MM.1S (cell line): ENCODE measurements around the gene IQCC.

ENCODE experiments used
- EZH2 ChIP-seq: fragments of 300-600 bp; sonication (generic); optimal IDR thresholded peaks from 2 replicates; pipeline ENCODE3; 2017; ENCODE audit warnings: low read depth, mild to moderate bottlenecking, antibody characterized with exemption, low read length, mixed read lengths
- EZH2phosphoT487 ChIP-seq: fragments of 300-600 bp; sonication (generic); IDR thresholded peaks from 2 replicates; pipeline ENCODE4 v1.6.1; 2018; ENCODE audit warnings: antibody characterized with exemption, low read length
- TF ChIP-seq, protein P1 (sequence below): fragments of 300-600 bp; sonication (generic); IDR thresholded peaks from 2 replicates; pipeline ENCODE4 v1.5.1; 2016; ENCODE audit warnings: antibody characterized with exemption, low read length, mixed read lengths

DNA sequence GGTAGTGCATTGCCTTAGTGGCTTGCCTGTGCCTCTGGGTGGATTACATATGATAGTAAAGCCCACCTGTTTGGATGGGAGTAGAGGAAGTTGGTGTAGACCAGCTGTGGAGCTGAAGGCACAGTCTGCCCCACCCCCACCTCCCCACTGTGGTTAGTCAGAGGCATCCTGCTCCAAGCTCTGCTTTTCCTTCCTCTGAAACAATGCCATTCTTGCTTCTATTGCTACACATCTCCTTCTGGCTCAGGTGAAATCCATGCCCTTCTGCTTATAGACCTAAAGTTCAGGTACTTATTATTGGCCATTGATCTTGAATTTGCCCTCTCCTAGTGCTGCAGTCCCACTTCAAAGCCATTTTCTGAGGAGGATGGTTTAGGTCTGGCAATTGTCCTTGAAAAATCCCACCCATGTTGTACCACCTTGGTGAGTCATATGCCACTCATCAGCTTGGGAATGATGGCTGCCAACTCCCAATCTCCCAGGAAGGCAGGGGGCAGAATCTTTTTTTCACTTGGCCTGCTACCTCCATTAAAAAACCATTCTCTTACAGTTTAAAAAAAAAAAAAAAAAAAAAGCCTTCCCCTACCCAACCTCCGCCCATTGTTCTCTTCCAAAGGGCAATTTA lies 32.7 kb upstream of the IQCC start:
- TF ChIP-seq, protein P1, sequence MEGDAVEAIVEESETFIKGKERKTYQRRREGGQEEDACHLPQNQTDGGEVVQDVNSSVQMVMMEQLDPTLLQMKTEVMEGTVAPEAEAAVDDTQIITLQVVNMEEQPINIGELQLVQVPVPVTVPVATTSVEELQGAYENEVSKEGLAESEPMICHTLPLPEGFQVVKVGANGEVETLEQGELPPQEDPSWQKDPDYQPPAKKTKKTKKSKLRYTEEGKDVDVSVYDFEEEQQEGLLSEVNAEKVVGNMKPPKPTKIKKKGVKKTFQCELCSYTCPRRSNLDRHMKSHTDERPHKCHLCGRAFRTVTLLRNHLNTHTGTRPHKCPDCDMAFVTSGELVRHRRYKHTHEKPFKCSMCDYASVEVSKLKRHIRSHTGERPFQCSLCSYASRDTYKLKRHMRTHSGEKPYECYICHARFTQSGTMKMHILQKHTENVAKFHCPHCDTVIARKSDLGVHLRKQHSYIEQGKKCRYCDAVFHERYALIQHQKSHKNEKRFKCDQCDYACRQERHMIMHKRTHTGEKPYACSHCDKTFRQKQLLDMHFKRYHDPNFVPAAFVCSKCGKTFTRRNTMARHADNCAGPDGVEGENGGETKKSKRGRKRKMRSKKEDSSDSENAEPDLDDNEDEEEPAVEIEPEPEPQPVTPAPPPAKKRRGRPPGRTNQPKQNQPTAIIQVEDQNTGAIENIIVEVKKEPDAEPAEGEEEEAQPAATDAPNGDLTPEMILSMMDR = no peak
- TF ChIP-seq EZH2phosphoT487 = no peak
- TF ChIP-seq EZH2 = no peak
